ENCODE results near the gene CELSR1.
A peak's percentile ranks its signal among the peaks of the same experiment; 100 is the strongest.

Gene CELSR1

DNA sequence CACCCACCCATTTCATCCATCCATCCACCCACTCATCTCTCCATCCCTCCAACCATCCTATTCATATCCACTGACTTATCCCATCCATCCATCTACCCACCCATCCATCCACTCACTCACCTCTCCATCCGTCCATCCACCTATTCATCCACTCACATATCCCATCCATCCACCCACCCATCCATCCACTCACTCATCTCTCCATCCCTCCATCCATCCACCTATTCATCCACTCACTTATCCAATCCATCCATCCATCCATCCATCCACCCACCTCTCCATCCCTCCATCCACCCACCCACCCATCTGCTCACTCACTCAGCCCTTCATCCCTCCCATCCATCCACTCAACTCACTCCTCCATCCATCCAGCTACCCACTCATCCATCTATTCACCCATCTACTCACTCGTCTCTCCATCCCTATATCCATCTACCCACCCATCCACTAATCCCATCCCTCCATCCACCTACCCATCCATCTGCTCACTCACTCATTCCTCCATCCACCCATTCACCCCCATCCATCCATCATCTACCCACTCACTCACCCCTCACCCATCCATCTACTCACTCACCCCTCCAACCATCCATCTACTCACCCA lies 165.7 kb downstream of the CELSR1 start:
- no peak for DNase-seq

DNA sequence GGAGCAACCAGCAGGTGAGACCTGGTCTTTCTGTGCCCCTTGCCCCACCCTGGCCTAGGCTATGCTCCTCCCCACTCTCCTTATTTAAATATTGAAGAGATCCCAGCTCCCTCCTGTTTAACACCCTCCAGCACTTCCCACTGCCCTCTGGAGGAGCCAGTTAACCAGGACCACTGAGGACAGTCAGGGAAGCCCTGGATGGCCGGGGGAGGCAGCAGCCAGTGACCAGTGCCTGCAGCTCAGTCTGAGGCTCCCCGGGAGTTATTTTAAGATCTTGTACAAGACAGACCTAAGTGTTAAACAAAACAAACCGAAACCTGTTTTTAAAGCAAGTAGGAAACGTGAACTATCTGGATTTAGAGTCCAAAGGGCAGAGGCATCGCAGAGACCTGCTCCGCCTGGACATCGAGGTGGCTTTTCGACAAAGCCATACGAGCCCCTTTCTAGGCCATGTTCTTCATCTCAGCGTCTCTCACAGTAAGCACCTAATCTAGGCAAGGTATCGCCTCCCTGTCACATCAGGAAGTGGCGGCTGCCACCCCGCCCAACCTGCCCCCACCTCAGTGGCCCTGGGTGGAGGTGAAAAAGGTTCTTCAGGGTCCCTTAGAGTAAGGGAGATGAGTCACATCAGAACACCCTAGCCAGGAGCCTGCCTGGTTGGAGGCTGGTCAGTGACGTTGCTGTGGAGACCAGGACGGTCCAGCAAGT lies 166.7 kb downstream of the CELSR1 start:
- no peak for DNase-seq

DNA sequence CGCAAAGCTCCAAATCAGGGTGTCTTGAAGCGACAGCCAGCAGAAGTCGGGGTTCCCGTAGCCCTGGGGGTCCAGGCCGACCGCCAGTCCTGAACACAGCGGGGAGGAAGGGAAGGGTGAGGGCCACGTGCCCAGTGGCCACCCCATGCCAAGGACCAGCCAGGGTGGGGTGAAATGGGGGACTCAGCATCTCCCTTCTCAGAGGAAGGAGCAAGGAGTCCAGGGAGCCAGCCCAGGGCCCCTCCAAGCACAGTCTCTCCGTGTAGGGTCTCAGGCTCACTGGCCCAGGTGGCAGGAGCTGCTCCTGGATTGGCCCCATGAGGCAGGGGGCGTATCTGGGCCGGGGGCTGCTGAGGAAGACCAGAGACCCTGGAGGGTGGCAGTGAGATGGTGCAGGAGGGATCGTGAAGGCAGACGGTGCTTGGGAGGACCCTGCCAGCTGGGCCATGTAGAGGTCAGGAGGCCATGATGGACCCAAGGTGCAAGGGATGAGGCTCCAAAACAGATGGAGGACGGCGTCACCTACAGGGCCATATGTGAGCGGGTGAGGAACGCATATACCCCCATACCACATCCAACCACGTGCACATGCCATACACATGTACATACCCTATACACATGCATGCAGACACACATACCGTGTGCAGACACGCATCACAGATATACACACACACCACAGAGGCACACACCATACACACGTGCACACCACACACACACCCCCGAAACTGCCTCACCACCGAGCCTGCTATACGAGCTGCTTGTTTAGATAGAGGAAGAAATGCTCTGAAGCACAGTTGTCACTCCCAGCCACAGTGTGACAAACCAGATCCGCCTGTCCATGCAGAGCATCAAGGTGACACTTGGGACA lies 167.5 kb downstream of the CELSR1 start:
- no peak for DNase-seq

DNA sequence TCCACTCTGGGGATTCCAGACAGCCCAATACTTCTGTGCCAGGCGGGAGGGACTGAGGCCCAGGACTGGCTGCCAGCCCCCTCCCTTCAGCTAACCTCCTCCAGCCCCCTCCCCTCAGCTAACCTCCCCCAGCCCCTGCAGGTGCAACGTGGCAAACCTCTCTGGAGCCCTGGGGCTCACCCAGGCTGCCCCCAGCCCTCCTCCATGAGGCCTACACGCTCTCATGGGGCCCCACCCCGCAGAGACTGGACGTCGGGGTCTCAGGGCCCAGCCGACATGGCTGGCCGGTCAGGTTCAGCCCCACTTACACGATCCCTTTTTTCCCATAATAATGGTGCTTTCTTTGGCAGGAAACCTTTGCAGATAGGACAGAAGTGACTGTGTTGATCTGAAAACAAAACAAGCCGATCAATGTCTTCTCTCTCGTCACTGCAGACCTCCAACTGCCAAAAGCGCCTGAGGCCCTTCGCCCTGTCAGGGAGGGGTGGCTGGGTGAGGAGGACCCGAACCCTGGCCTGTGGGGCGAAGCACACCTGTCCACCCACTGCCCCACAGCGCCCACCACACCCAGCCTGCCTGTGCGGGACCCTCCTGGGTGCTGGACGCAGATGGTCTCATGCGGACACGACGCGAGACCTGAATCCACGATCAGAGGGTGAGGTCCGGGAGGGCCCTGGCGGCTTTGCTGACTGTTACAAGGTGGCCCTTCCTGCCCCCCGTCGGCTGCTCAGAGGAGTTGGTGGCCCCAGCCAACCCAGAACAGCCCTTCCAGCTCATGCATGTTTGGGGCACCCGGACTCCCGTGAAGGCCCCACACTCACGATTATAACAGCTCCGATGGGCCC lies 168.3 kb downstream of the CELSR1 start:
- DNase-seq, result no peak

DNA sequence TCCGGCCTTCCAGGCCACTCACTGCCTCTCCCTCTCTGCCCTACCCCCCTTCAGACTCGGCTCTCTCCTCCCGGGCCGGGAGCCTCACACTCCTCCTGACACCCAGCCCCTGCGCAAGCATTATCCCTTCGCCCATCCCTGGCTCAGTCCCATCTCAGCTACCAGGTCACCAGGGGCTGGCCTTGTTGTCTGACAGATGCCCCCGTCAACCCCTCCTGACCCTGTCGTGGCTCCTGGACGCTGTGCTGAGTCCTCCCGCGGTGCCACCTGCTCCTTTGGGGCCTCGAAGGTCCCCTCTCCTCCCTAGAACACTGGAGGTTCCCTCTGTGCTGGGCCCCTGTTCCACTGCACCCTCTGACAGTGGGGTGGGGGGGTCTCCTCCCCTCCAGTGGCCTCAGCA lies 169.0 kb downstream of the CELSR1 start:
- DNase-seq, result no peak

DNA sequence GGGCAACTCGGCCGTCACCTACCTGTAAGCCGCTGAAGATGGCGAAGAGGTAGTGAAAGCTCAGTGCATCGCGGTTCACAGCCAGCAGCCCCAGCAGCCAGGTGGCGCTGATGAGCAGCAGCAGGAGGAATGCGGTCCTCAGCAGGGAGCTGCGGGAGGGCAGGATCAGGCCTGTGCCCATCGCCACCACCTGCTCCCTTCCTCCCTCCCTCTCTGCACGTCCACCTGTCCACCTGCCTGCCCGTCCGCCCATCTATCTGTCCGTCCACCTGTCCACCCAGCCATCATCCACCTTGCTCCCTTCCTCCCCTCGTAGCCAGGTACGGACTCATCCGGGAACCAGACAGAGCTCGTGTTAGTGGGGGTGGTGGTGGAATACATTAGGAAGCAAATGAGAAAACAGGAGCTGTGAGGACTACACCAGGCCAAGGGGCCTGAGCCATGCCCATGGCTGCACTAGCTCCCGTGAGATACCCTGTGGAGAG lies 169.7 kb downstream of the CELSR1 start:
- peak; percentile 67 for DNase-seq

DNA sequence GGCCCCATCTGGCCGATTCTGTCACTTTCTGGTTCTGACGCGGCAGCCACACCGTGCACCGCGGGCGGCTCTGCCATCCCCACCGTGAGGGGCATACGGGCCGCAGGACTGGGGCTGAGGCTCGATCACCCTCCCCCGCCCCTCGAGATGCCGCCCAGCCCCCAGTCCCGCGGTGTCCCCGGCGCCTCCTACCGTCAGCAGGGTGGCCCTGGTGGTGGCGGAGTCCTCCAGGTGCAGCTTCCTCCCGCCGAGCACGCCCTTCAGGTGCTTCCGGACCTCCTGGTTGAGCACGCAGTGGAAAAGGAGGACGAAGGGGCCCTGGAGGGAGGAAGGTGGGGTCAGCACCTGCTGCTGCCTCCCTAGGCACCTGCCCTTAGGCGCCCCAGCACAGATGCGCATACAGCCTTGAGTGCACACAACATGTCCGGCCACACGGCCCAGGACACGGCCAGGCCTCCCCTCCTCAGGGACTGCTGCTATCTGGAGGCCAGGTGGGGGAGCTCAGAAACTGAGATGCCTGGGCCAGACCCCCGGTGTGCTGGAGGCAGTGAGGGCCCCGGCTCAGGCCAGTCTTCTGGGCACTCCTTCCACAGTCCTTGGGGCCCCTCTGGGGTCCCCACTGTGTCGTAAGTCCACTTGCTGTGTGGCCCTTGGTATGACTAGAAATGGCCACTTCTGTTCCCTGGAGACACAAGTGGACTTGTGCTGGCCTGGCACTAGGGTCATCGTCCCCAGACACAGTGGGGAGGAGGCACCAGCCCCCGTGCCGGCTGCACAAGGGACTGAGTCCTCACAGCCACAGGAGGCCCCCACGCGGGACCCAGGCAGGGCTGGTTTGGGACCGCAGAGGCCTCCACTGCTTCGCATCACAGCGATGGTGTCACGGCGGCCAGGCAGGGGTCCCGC lies 170.4 kb downstream of the CELSR1 start:
- no peak for DNase-seq

DNA sequence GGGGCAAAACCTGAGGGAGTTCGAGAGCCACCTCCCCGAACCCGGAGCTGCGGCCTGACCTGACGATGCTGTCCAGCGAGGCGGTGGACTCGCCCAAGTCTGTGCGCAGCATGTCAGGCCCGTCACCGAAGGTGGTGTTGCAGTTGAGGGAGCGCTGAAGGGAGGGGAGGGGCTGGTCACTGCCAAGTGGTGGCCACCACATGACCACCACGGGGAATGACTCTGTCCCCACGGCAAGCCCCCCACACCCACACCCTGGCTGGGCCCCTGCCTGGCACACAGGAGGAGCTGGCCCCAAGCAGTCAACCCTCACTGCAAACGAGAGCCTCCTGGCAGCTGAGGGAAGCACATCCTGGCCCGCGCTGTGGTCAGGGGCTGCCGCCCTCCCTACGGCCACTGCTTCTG lies 171.1 kb downstream of the CELSR1 start:
- DNase-seq, result no peak

DNA sequence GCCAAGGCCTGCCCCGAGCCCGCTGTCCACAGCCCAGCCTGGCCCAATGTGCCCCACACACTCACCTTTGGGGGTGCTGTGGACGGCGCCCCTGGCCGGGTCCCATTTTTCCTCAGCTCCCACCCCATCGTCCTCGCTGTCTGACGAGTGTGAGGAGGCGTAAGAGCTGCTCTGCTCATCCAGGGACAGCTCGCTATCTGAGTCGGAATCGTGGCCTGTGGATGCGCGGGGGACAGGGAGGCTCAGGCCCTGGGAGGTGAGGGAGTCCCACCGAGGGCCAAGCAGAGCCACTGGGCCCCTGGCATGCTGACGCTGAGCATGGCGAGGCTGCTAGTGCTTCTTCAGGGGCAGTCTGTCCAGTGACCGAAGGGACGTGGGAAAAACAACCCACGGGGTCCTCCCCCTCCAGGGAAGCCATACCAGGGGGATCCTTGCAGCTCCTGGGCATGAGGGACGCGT lies 172.2 kb downstream of the CELSR1 start:
- DNase-seq, result no peak

DNA sequence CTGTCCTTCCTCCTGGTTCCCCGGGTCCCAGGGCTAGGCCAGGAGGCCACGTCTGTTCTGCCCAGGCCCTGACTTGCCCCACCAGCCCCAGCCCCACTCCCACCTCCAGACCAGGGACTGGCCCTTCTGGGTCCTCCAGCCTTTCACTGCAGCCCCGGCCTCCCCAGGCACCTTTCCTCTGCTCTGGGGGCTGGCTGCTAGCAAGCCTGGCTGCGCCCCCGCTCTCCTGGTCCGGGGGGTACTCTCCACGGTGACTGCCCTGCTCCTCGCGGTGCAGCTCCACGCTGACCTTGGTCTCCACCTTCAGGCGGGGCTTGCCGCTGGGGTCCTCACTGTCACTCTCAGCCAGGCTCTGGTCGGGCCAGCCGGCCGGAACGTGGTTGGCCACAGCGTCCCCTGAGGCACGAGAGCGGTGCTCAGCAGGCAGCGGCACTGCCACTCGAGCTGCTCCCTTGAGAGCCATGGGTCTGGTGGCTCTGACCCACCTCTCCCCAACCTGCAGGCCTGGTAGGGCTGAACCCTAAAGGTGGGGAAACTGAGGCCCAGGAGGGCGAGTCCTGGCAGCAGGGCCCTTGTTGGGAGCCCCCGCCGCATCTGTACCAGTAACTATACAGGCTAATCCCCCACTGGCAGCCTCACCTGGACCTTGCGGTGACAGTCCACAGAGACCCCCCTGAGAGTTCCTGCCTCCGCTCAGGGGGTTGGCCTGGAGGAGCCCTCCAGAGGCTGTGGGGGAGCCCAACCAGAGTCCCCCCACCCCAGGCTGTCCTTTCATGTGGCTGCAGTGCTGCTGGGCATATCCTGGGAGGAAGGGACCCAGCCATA lies 172.9 kb downstream of the CELSR1 start:
- no peak for DNase-seq

DNA sequence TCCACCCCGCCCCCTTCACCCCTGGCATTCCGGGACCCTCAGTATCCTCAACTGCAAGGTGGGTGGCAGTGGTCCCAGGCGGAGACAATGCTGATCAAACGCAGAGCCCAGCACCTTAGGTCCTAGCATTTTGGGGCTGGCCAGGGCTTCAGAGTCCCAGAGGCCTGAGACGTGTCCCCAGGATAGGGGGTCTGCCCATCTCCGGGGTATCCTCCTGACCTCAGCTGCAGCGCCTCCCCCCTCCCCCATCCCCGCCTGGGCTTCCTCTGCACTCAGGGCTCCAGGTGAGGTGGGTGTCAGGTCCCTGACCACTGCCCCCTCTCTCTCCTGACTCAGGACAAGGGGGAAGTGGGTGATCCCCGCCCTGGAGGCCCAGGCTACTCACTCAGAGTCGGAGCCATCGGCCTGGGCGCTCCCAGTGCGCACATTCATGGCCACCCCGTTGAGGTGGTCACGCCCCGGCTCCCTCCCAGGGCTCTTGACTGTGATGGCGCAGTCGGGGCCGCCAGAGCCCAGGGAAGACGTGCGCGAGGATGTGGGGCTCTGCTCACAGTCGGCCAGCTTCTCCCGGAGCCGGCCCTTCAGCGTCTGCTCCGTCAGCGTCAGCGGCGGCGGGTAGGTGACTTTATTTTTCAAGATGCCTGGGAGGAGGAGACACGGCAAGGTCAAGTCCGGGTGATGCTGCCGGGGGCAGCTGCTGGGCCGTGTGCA lies 173.7 kb downstream of the CELSR1 start:
- no peak for DNase-seq

DNA sequence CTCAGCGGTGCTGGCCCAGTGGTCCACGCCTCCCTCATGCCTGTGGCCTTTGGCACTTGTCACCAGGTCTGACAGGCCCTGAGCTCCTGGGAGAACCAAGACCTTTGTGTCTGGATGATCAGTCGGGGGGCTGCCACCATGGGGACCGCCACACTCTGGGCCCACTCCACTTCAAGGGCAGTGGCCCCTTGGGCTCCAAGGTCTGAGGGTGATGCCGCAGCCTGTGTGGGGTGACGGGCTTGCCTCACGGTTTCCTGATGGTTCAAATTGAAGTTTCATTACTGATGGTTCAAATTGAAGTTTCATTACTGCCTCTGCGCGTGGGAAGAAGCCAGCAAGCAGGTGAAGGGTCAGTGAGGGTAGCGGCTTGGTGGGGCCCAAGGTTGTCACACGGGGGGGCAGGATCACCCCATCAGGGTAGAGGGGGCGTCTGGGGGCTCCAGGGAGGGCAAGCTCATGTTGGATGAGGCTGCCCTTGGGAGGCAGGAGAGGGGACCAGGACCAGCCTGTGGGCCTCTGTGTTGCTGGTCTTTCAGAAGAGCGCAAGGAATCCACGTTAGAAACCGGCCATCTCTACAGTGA lies 174.4 kb downstream of the CELSR1 start:
- no peak for DNase-seq

DNA sequence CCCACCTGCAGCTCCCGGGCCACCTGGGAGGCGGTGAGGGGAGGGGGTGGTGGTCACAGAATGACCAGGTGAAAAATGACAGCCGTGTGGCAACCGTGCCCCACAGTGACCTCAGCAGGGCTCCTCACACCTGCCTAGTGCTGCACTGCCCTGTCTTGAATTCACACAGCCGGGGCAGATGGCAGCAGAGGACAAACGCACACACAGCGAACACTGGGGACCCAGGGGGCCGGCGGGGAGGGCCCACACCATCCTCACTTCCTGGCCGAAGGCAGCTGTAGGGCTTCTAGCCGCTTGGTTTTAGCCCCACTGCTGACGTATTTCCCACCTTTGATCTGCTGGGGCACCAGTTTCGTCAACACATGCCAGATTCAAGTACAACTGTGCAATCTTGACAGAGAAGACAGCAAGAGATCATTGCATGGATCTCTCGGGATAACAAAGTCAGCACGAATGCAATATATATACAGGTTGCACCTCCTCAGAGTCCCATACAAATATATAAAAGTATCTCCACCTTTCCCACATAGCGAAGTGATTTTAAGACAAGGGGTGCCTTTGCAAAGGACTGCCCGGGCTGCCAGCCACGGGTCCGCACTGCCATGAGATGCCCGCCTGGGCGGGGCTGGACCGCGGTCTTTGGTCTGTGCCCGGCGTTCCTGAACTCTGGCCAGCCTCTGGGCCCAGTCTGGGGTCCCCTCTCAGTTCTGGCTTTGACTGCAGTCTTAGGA lies 175.1 kb downstream of the CELSR1 start:
- DNase-seq, result no peak

DNA sequence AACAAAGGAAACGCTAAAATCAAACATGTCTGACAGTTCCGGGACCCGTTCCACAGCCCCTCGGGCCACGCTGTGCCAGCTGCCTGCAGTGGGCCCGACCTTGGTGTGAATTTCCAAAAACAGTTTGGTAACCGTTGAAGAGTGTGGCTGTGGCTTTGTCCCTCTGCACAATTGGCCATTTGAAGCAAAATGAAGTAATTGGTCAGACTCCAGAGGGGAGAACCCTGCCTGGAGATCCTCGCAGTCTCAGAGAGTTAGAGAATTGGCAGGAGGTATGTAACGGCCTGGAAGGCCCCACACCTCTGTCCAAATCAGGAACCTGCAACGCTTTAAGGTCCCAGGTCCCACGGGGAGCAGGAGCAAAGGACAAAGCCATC lies 175.6 kb downstream of the CELSR1 start:
- no peak for DNase-seq

DNA sequence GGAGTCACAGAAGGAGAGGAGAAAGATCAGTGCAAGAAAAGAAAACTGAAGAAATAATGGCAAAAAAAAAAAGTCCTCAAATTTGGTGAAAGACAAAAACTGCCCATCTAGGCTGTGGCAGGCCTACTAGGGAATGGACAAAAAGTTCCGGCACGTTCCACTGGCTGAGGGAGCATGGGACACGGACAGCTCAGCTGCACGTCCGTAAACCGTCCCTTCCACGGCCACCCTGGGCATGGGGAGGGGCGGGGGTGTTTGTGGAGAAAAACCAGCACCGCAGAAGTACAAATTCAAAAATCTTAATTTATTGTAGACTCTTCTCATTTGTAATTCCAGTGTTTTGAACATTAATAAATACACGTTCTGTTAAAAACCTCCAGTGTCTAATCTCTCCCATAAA lies 176.5 kb downstream of the CELSR1 start:
- DNase-seq, result no peak

DNA sequence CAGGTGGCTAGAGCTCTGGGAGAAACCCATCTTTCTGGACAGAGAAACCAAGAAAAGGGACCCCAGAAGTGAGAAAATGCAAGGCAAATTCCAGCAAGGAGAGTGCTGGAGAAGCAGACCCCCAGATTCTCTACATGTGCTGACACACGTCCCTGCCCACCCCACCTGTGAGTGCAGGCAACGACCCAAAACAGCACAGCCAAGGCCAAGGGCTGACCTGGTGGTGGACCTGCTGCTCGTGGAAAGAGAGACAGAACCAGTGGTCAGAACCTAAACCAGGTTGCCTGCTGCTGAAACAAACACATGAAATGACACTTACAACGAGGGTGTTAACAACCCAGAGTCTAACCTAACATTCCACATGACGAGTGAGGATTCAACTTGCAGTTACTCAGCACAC lies 177.3 kb downstream of the CELSR1 start:
- DNase-seq, result no peak

DNA sequence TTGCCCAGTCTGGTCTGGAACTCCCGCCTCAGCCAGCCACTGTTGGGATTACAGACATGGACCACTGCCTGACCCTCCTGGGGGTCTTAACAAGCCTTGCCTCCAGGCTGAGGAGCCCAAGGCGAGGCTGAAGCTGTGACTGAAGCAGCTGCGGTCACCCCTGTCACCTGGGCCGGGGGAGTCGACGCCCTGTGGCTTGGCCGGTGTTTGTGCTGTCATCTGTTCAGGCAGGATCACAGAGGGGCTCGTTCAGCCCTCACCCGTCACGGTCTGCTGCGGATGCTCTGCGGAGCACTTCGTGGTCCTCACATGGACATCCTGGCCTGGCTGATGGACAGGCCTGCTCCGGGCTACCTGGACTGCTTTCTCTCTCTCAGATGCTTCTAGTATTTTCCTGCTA lies 178.1 kb downstream of the CELSR1 start:
- DNase-seq, result no peak

DNA sequence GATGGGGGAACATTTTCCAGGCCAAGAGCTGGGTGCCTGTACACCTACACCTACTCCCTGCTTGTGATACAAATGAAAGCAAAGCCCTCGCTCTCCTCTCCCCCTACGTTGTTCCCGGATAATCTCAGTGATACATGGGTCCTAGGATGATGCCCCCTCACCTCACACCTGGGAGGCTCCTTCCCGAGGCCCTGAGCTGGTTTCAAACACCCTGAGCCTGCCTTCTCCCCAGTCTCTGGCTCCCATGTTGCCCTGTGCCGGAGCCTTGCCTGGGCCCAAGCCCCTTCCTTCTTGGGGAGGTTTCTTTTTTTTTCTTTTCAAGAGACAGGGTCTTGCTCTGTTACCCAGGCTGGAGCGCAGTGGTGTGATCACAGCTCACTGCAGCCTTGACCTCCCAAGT lies 178.7 kb downstream of the CELSR1 start:
- DNase-seq, result no peak

Data from retina (tissue), 1 donor.